Breast epithelium (tissue), 3 donors: ENCODE data around the gene FGD2.

Experiments used
- CTCF ChIP-seq, 3 donors: fragments of 450-650 bp; IDR thresholded peaks; one replicate each; pipeline ENCODE4 v1.5.1; 2016 to 2017; ENCODE audit warnings: antibody characterized with exemption in 3 of 3, mild to moderate bottlenecking in 3 of 3, moderate library complexity in 3 of 3
- POLR2AphosphoS5 ChIP-seq, 3 donors: sonication (generic); formaldehyde crosslinking; IDR thresholded peaks; one replicate each; pipeline ENCODE4 v1.6.1; 2017; ENCODE audit warnings: antibody characterized with exemption in 3 of 3

- TF ChIP-seq CTCF (IDR thresholded peaks at IDR 0.05) (no peak), POLR2AphosphoS5 (IDR thresholded peaks at IDR 0.05) (no peak)
Observed at GRCh38 chr6:37005061-37005810, at the start of gene FGD2.
